SU-DHL-6 (cell line): ENCODE data around the gene MED31.

Experiments
- H2AFZ ChIP-seq: fragments of 200-600 bp; sonication (generic); 2 replicates; pipeline ENCODE4 v1.6.1; 2014; ENCODE audit warnings: low read depth, mild to moderate bottlenecking, moderate library complexity, mixed read lengths, antibody characterized with exemption, low read length; ENCODE audit not compliant: severe bottlenecking
- H3F3A ChIP-seq: fragments of 200-600 bp; shearing (Covaris generic); 2 replicates; pipeline ENCODE4 v1.6.0; 2016; ENCODE audit warnings: antibody characterized with exemption, mild to moderate bottlenecking; ENCODE audit not compliant: insufficient read depth
- H3K27ac ChIP-seq: fragments of 200-600 bp; sonication (generic); 2 replicates; pipeline ENCODE4 v1.5.1; 2016; ENCODE audit warnings: low read depth, mild to moderate bottlenecking, low read length, moderate library complexity, mixed read lengths
- H3K27me3 ChIP-seq: fragments of 200-600 bp; sonication (generic), shearing (Covaris generic); 2 replicates; pipeline ENCODE4 v1.6.0; 2014; ENCODE audit warnings: mild to moderate bottlenecking, low read length
- H3K36me3 ChIP-seq: fragments of 200-600 bp; sonication (generic); 2 replicates; pipeline ENCODE4 v1.6.1; 2014; ENCODE audit warnings: mild to moderate bottlenecking, low read length, mixed read lengths
- H3K4me2 ChIP-seq: fragments of 300-600, 200-600 bp; shearing (Covaris generic), sonication (generic); 2 replicates; pipeline ENCODE4 v1.6.0; 2014; ENCODE audit warnings: low read length, low read depth, mild to moderate bottlenecking; ENCODE audit not compliant: poor library complexity, severe bottlenecking
- H3K4me3 ChIP-seq: fragments of 200-600 bp; sonication (generic); 2 replicates; pipeline ENCODE4 v1.5.1; 2014; ENCODE audit warnings: antibody characterized with exemption, low read length, mild to moderate bottlenecking, mixed read lengths; ENCODE audit not compliant: insufficient read depth, poor library complexity, severe bottlenecking
- H3K79me2 ChIP-seq: fragments of 200-600 bp; sonication (generic); 2 replicates; pipeline ENCODE4 v1.6.1; 2014; ENCODE audit warnings: mild to moderate bottlenecking, low read length, moderate library complexity; ENCODE audit not compliant: insufficient read depth
- H3K9ac ChIP-seq: fragments of 200-600 bp; sonication (generic); 2 replicates; pipeline ENCODE4 v1.7.0; 2014; ENCODE audit warnings: mild to moderate bottlenecking, low read length
- H3K9me2 ChIP-seq: fragments of 200-600 bp; sonication (generic); replicated peaks from 2 replicates; pipeline ENCODE4 v1.6.1; 2014; ENCODE audit warnings: low read length; ENCODE audit not compliant: insufficient read depth
- H3K9me3 ChIP-seq: fragments of 200-600 bp; sonication (generic); 2 replicates; pipeline ENCODE4 v1.6.1; 2014; ENCODE audit warnings: low read length, mixed read lengths; ENCODE audit not compliant: insufficient read depth
- H4K20me1 ChIP-seq: fragments of 200-600 bp; sonication (generic); 2 replicates; pipeline ENCODE4 v1.6.1; 2014; ENCODE audit warnings: low read depth, mild to moderate bottlenecking, antibody characterized with exemption, low read length, moderate library complexity, mixed read lengths
- EZH2phosphoT487 ChIP-seq: fragments of 200-600 bp; sonication (generic), shearing (Covaris generic); conservative IDR thresholded peaks from 2 replicates; pipeline ENCODE4 v1.6.1; 2018; ENCODE audit warnings: mild to moderate bottlenecking, antibody characterized with exemption, low read length, moderate library complexity, mixed read lengths
- TF ChIP-seq, protein P1 (sequence below): fragments of 200-600 bp; sonication (generic); IDR thresholded peaks from one replicate; pipeline ENCODE4 v1.5.1; 2017; ENCODE audit warnings: antibody characterized with exemption, mild to moderate bottlenecking, low read length, moderate library complexity; ENCODE audit not compliant: insufficient read depth, poor library complexity, severe bottlenecking

MED31 gene

GRCh38 chr17:6637458-6637840 lies 14.0 kb downstream of the MED31 start:
- H3F3A ChIP-seq = no peaks in the 10 kb centered on the region
- no peaks in the 10 kb centered on the region for H3K9me2 ChIP-seq
- H3K79me2 ChIP-seq = peaks cover 15% of the 10 kb centered on the region
- H3K9me3 ChIP-seq = no peaks in the 10 kb centered on the region
- peaks cover 14% of the 10 kb centered on the region for H3K36me3 ChIP-seq
- H3K27ac ChIP-seq = no peak overlapping the region
- no peak overlapping the region for H3K4me2 ChIP-seq
- H3K9ac ChIP-seq = no peak overlapping the region
- H3K27me3 ChIP-seq = no peaks in the 10 kb centered on the region
- no peak overlapping the region for H3K4me3 ChIP-seq
- H2AFZ ChIP-seq = no peak overlapping the region
- TF ChIP-seq, protein P1, sequence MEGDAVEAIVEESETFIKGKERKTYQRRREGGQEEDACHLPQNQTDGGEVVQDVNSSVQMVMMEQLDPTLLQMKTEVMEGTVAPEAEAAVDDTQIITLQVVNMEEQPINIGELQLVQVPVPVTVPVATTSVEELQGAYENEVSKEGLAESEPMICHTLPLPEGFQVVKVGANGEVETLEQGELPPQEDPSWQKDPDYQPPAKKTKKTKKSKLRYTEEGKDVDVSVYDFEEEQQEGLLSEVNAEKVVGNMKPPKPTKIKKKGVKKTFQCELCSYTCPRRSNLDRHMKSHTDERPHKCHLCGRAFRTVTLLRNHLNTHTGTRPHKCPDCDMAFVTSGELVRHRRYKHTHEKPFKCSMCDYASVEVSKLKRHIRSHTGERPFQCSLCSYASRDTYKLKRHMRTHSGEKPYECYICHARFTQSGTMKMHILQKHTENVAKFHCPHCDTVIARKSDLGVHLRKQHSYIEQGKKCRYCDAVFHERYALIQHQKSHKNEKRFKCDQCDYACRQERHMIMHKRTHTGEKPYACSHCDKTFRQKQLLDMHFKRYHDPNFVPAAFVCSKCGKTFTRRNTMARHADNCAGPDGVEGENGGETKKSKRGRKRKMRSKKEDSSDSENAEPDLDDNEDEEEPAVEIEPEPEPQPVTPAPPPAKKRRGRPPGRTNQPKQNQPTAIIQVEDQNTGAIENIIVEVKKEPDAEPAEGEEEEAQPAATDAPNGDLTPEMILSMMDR = no peak
- TF ChIP-seq EZH2phosphoT487 = no peak
- H4K20me1 ChIP-seq = no peaks in the 10 kb centered on the region

DNA sequence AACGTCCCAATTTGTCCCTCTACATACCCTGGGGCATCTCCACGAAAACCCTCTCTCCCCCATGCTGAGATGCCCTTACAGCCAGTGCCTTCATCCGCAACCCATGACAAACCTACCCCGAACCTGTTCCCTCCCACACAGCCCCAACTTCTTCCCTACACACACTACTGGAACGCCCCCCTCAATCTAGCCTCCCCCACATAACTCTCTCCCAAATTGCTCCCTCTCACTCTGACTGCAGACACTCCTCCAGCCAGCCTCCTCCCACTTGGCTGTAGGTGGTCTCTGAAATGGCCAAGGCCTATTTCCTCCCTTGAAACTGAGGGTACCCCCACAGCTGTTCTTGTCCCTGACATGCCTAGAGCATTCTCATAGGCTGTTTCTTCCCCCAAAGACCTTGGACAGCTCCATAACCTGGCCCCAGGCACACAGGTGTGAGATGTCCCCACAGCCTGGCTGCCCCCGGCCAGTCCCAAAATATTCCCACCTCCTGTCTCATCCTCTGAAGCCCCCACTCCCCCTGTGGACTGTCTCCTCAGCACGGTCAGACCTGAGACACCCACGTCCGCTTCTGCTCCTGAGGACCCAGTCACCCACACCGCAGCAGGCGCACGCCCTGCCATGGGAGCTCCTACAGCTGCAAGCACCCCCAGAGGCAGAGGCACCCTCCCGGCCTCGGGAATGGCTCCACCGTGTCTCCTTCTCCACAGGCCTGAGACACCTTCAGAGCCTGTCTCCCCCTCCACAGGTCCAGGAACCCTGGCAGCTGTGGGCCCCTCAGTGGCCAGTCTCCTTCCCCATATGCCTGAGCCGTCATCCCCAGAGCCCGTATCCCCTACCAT lies 14.6 kb downstream of the MED31 start:
- Histone ChIP-seq H3K9ac (no peak overlapping the region), H3K79me2 (peaks cover 9% of the 10 kb centered on the region), H3F3A (no peaks in the 10 kb centered on the region), H3K4me3 (no peak overlapping the region), H3K36me3 (peaks cover 14% of the 10 kb centered on the region), H3K9me2 (no peaks in the 10 kb centered on the region), H3K9me3 (no peaks in the 10 kb centered on the region), H3K27ac (no peak overlapping the region), H3K4me2 (no peak overlapping the region), H4K20me1 (no peaks in the 10 kb centered on the region), H3K27me3 (no peaks in the 10 kb centered on the region), H2AFZ (no peak overlapping the region)
- TF ChIP-seq, protein P1 = no peak
- no peak for TF ChIP-seq EZH2phosphoT487

DNA sequence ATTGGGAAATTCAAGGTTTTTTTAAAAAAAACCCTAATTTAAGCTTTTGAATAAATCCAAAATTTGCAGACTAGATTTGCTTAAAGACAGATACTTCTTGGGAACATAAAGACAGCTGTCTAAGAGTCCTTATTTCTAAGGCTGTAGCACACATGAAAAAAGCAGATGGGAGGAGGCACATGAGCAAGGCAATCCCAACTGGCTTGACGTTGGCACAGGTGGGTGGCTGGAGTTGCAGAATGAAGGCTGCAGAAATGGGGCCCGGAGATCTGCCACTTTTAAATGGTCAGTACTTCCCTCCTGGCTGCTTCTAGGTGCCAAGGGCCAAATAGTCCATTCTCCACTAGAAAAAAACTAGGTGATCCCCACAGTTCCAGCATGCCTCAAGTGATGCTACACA lies 15.3 kb downstream of the MED31 start:
- H3K27me3 ChIP-seq = no peaks in the 10 kb centered on the region
- peaks cover 14% of the 10 kb centered on the region for H3K36me3 ChIP-seq
- H3K27ac ChIP-seq = no peak overlapping the region
- H3K4me3 ChIP-seq = no peak overlapping the region
- no peak overlapping the region for H2AFZ ChIP-seq
- H3K9me2 ChIP-seq = no peaks in the 10 kb centered on the region
- H3K79me2 ChIP-seq = peaks cover 2% of the 10 kb centered on the region; the same call in 1 of the 2 replicates
- H3F3A ChIP-seq = no peaks in the 10 kb centered on the region
- TF ChIP-seq, protein P1 = no peak
- no peak for TF ChIP-seq EZH2phosphoT487
- no peaks in the 10 kb centered on the region for H4K20me1 ChIP-seq
- no peaks in the 10 kb centered on the region for H3K9me3 ChIP-seq
- H3K9ac ChIP-seq = no peak overlapping the region
- H3K4me2 ChIP-seq = no peak overlapping the region
